ENCODE measurements around the gene PRKCH. TPM values are rescaled to one million over a fixed set of nuclear protein-coding genes. Genes with fewer than 3 reads are reported as not detected.
A peak's percentile ranks its signal among the peaks of the same experiment; 100 is the strongest.

PRKCH gene
- total RNA-seq, 1 donor from 2014 or later: 34.4 TPM

GRCh38 chr14:61368114-61368710 lies 46.8 kb downstream of the PRKCH start:
- DNase-seq: no peak

- no peak for DNase-seq
These were observed 47.5 kb downstream of the PRKCH start for GRCh38 chr14:61368781-61369453.

- no peak for DNase-seq
These were observed 48.1 kb downstream of the PRKCH start for GRCh38 chr14:61369454-61369810.

GRCh38 chr14:61372379-61372778 lies 51.0 kb downstream of the PRKCH start:
- no peak for DNase-seq

GRCh38 chr14:61372842-61373555 lies 51.6 kb downstream of the PRKCH start:
- no peak for DNase-seq

GRCh38 chr14:61374284-61374683 lies 52.9 kb downstream of the PRKCH start:
- no peak for DNase-seq

GRCh38 chr14:61375218-61375617 lies 53.8 kb downstream of the PRKCH start:
- no peak for DNase-seq

- DNase-seq: no peak
These were observed 54.9 kb downstream of the PRKCH start for GRCh38 chr14:61376314-61376713.

- no peak for DNase-seq
These were observed 56.4 kb downstream of the PRKCH start for GRCh38 chr14:61377749-61378148.

GRCh38 chr14:61379639-61380184 lies 58.3 kb downstream of the PRKCH start:
- no peak for DNase-seq

GRCh38 chr14:61380984-61381383 lies 59.6 kb downstream of the PRKCH start:
- DNase-seq: no peak

GRCh38 chr14:61381553-61381952 lies 60.2 kb downstream of the PRKCH start:
- no peak for DNase-seq

- DNase-seq: no peak
These were observed 61.5 kb downstream of the PRKCH start for GRCh38 chr14:61382842-61383241.

GRCh38 chr14:61385002-61385685 lies 63.8 kb downstream of the PRKCH start:
- DNase-seq: no peak

- peak; percentile 6 for DNase-seq
These were observed 64.9 kb downstream of the PRKCH start for GRCh38 chr14:61386173-61386772.

GRCh38 chr14:61387076-61387475 lies 65.7 kb downstream of the PRKCH start:
- no peak for DNase-seq

- peak; percentile 8 for DNase-seq
These were observed 67.0 kb downstream of the PRKCH start for GRCh38 chr14:61388173-61388975.

- no peak for DNase-seq
These were observed 67.7 kb downstream of the PRKCH start for GRCh38 chr14:61388976-61389576.

GRCh38 chr14:61391119-61391518 lies 69.7 kb downstream of the PRKCH start:
- no peak for DNase-seq

GRCh38 chr14:61392297-61392696 lies 70.9 kb downstream of the PRKCH start:
- no peak for DNase-seq

- no peak for DNase-seq
These were observed 73.2 kb downstream of the PRKCH start for GRCh38 chr14:61394542-61394941.
